Activated T-cell treated with anti-CD3 and anti-CD28 coated beads, Interleukin-2, amount 50 U/mL, for 24 hours (primary cell): ENCODE data around the gene ADO.

ENCODE experiments used
- DNase-seq: peaks from one replicate; pipeline ENCODE4 v3.0.0-alpha.2; 2020
- H3K27ac Mint-ChIP-seq: 2 replicates; pipeline ENCODE4 v1.8.0; 2020; ENCODE audit warnings: mild to moderate bottlenecking, mixed read lengths
- H3K27me3 Mint-ChIP-seq: 2 replicates; pipeline ENCODE4 v1.8.0; 2020; ENCODE audit warnings: mixed read lengths
- H3K36me3 Mint-ChIP-seq: 2 replicates; pipeline ENCODE4 v1.8.0; 2020; ENCODE audit warnings: low read depth, mixed read lengths
- H3K4me1 Mint-ChIP-seq: 2 replicates; pipeline ENCODE4 v1.8.0; 2020; ENCODE audit warnings: low read depth, mixed read lengths
- H3K4me3 Mint-ChIP-seq: 2 replicates; pipeline ENCODE4 v1.8.0; 2020; ENCODE audit warnings: mild to moderate bottlenecking, moderate library complexity, mixed read lengths
- H3K9me3 Mint-ChIP-seq: 2 replicates; pipeline ENCODE4 v1.8.0; 2020; ENCODE audit warnings: mixed read lengths

Gene ADO

GRCh38 chr10:62818426-62819011 is 14.0 kb downstream of the ADO start:
- peak; percentile 82 for DNase-seq
- Mint-ChIP-seq H3K36me3 (peaks cover 36% of the 10 kb centered on the region), H3K4me1 (peaks cover 38% of the 10 kb centered on the region), H3K27ac (peak overlapping the region; percentile 90), H3K9me3 (no peaks in the 10 kb centered on the region), H3K27me3 (peaks cover 32% of the 10 kb centered on the region), H3K4me3 (peak overlapping the region; percentile 94)

GRCh38 chr10:62819141-62819920 is 14.8 kb downstream of the ADO start:
- Mint-ChIP-seq H3K36me3 (peaks cover 28% of the 10 kb centered on the region), H3K4me3 (peak overlapping the region; percentile 55), H3K27ac (peak overlapping the region; percentile 22), H3K27me3 (peaks cover 36% of the 10 kb centered on the region), H3K4me1 (peaks cover 34% of the 10 kb centered on the region), H3K9me3 (no peaks in the 10 kb centered on the region)
- DNase-seq = peak; percentile 46

GRCh38 chr10:62820586-62820985 is 16.1 kb downstream of the ADO start:
- Mint-ChIP-seq H3K4me1 (peaks cover 33% of the 10 kb centered on the region), H3K27me3 (peaks cover 37% of the 10 kb centered on the region), H3K4me3 (no peak overlapping the region), H3K9me3 (no peaks in the 10 kb centered on the region), H3K36me3 (peaks cover 16% of the 10 kb centered on the region), H3K27ac (no peak overlapping the region)
- no peak for DNase-seq

- H3K9me3 Mint-ChIP-seq = no peaks in the 10 kb centered on the region
- no peak for DNase-seq
- no peaks in the 10 kb centered on the region for H3K36me3 Mint-ChIP-seq
- no peak overlapping the region for H3K27ac Mint-ChIP-seq
- H3K27me3 Mint-ChIP-seq = peaks cover 13% of the 10 kb centered on the region
- H3K4me1 Mint-ChIP-seq = peaks cover 4% of the 10 kb centered on the region
- H3K4me3 Mint-ChIP-seq = no peak overlapping the region
These were observed 21.8 kb downstream of the ADO start for GRCh38 chr10:62826273-62826672.

GRCh38 chr10:62829622-62830021 is 25.1 kb downstream of the ADO start:
- no peak overlapping the region for H3K4me3 Mint-ChIP-seq
- H3K9me3 Mint-ChIP-seq = no peaks in the 10 kb centered on the region
- H3K4me1 Mint-ChIP-seq = peaks cover 4% of the 10 kb centered on the region
- H3K36me3 Mint-ChIP-seq = no peaks in the 10 kb centered on the region
- DNase-seq = no peak
- H3K27ac Mint-ChIP-seq = no peak overlapping the region
- peaks cover 4% of the 10 kb centered on the region for H3K27me3 Mint-ChIP-seq

GRCh38 chr10:62830679-62831078 is 26.2 kb downstream of the ADO start:
- H3K27ac Mint-ChIP-seq = no peak overlapping the region
- peaks cover 4% of the 10 kb centered on the region for H3K4me1 Mint-ChIP-seq
- no peaks in the 10 kb centered on the region for H3K36me3 Mint-ChIP-seq
- no peak overlapping the region for H3K4me3 Mint-ChIP-seq
- H3K9me3 Mint-ChIP-seq = no peaks in the 10 kb centered on the region
- DNase-seq = no peak
- H3K27me3 Mint-ChIP-seq = peaks cover 4% of the 10 kb centered on the region

DNA sequence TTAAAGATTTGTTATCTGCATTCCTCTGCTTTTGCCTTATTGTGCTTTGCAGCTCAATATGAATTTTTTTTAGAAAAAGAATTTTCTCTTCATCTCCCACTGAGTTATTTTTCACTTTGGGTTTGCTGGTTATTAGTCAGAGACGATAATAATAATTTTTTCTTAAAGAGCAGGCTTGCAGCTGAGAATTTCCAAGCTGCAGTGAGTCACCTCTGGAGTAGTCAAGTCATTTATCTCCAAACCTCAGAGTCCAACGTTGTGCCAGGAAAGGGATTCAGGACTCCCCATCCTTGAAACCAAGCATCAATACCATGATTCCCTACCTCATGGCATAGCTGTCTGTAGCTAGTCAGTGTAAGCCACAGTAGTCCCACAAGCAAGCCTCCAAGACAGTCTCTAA is 26.8 kb downstream of the ADO start:
- H3K9me3 Mint-ChIP-seq = no peaks in the 10 kb centered on the region
- no peaks in the 10 kb centered on the region for H3K36me3 Mint-ChIP-seq
- H3K4me3 Mint-ChIP-seq = no peak overlapping the region
- peaks cover 4% of the 10 kb centered on the region for H3K4me1 Mint-ChIP-seq
- peaks cover 4% of the 10 kb centered on the region for H3K27me3 Mint-ChIP-seq
- H3K27ac Mint-ChIP-seq = no peak overlapping the region
- DNase-seq = no peak

- Mint-ChIP-seq H3K27ac (no peak overlapping the region), H3K4me3 (no peak overlapping the region)
These were observed 35.1 kb downstream of the ADO start for GRCh38 chr10:62839590-62839989.

GRCh38 chr10:62842983-62843382 is 38.5 kb downstream of the ADO start:
- Mint-ChIP-seq H3K9me3 (peaks cover 15% of the 10 kb centered on the region), H3K27ac (no peak overlapping the region), H3K36me3 (peaks cover 4% of the 10 kb centered on the region), H3K27me3 (peaks cover 15% of the 10 kb centered on the region), H3K4me3 (no peak overlapping the region), H3K4me1 (peaks cover 29% of the 10 kb centered on the region)
- no peak for DNase-seq

More at GRCh38 chr10:62839590-62839989, 35.1 kb downstream of the ADO start:
- no peaks in the 10 kb centered on the region for H3K36me3 Mint-ChIP-seq
- peaks cover 21% of the 10 kb centered on the region for H3K27me3 Mint-ChIP-seq
- H3K4me1 Mint-ChIP-seq = peaks cover 16% of the 10 kb centered on the region
- no peaks in the 10 kb centered on the region for H3K9me3 Mint-ChIP-seq
- DNase-seq = no peak

- H3K4me1 Mint-ChIP-seq = peaks cover 29% of the 10 kb centered on the region
- H3K4me3 Mint-ChIP-seq = no peak overlapping the region
- H3K27me3 Mint-ChIP-seq = peaks cover 15% of the 10 kb centered on the region
- no peak overlapping the region for H3K27ac Mint-ChIP-seq
- H3K36me3 Mint-ChIP-seq = peaks cover 4% of the 10 kb centered on the region
- DNase-seq = no peak
- H3K9me3 Mint-ChIP-seq = peaks cover 21% of the 10 kb centered on the region
These were observed 39.1 kb downstream of the ADO start for GRCh38 chr10:62843600-62843999.

GRCh38 chr10:62844280-62845011 is 39.9 kb downstream of the ADO start:
- H3K4me3 Mint-ChIP-seq = peak overlapping the region; percentile 31
- H3K4me1 Mint-ChIP-seq = peaks cover 27% of the 10 kb centered on the region

GRCh38 chr10:62847433-62847832 is 42.9 kb downstream of the ADO start:
- peaks cover 19% of the 10 kb centered on the region for H3K27me3 Mint-ChIP-seq
- peaks cover 4% of the 10 kb centered on the region for H3K36me3 Mint-ChIP-seq
- no peak overlapping the region for H3K4me3 Mint-ChIP-seq
- H3K9me3 Mint-ChIP-seq = peaks cover 22% of the 10 kb centered on the region
- peaks cover 42% of the 10 kb centered on the region for H3K4me1 Mint-ChIP-seq
- DNase-seq = no peak
- H3K27ac Mint-ChIP-seq = no peak overlapping the region

More at GRCh38 chr10:62844280-62845011, 39.9 kb downstream of the ADO start:
- peaks cover 4% of the 10 kb centered on the region for H3K36me3 Mint-ChIP-seq
- DNase-seq = peak; percentile 45
- peaks cover 22% of the 10 kb centered on the region for H3K9me3 Mint-ChIP-seq
- H3K27ac Mint-ChIP-seq = peak overlapping the region; percentile 73
- peaks cover 20% of the 10 kb centered on the region for H3K27me3 Mint-ChIP-seq

GRCh38 chr10:62850646-62851045 is 46.1 kb downstream of the ADO start:
- Mint-ChIP-seq H3K4me1 (peaks cover 52% of the 10 kb centered on the region), H3K27ac (no peak overlapping the region), H3K4me3 (no peak overlapping the region), H3K9me3 (peaks cover 22% of the 10 kb centered on the region), H3K27me3 (peaks cover 15% of the 10 kb centered on the region), H3K36me3 (peaks cover 4% of the 10 kb centered on the region)
- DNase-seq = no peak

GRCh38 chr10:62851442-62851841 is 46.9 kb downstream of the ADO start:
- peaks cover 60% of the 10 kb centered on the region for H3K4me1 Mint-ChIP-seq
- H3K27me3 Mint-ChIP-seq = peaks cover 15% of the 10 kb centered on the region
- H3K27ac Mint-ChIP-seq = no peak overlapping the region
- H3K36me3 Mint-ChIP-seq = peaks cover 4% of the 10 kb centered on the region
- no peak overlapping the region for H3K4me3 Mint-ChIP-seq
- DNase-seq = no peak
- peaks cover 21% of the 10 kb centered on the region for H3K9me3 Mint-ChIP-seq
